ENCODE measurements around the gene C11orf98.
"Not testable (repeated sequence)": the region's sequence is repeated elsewhere in the genome, so short reads cannot be mapped to it uniquely, and the experiment has no call there.

The C11orf98 gene

GRCh38 chr11:62665075-62665598 is at the start of gene C11orf98, which contains the start of gene CSKMT:
TSS of gene C11orf98 (minus strand) at chr11:62665210. CDS start at chr11:62665169, 41 bp downstream.
TSS of gene CSKMT (plus strand) at chr11:62665312. CDS start at chr11:62665880, 568 bp downstream.
- peak; percentile 93 to 94 for DNase-seq (ENCODE audit: low read depth in 1 of 2, low spot score in 1 of 2)

- no peak for DNase-seq (ENCODE audit: low read depth in 1 of 2, low spot score in 1 of 2)
Observed at GRCh38 chr11:62713343-62713742, 48.3 kb upstream of the C11orf98 start.

GRCh38 chr11:62712861-62713260 is 47.9 kb upstream of the C11orf98 start:
- DNase-seq (ENCODE audit: low read depth in 1 of 2, low spot score in 1 of 2), result no peak

- DNase-seq (ENCODE audit: low read depth in 1 of 2, low spot score in 1 of 2), result no peak
Observed at GRCh38 chr11:62712276-62712812, 47.3 kb upstream of the C11orf98 start.

- DNase-seq (ENCODE audit: low read depth in 1 of 2, low spot score in 1 of 2), result peak in 1 of 2 donors; percentile 10
Observed at GRCh38 chr11:62710001-62710345, 45.0 kb upstream of the C11orf98 start.

GRCh38 chr11:62709247-62710000 is 44.4 kb upstream of the C11orf98 start:
- peak; percentile 85 to 93 for DNase-seq (ENCODE audit: low read depth in 1 of 2, low spot score in 1 of 2)

- DNase-seq (ENCODE audit: low read depth in 1 of 2, low spot score in 1 of 2), result peak in 1 of 2 donors; percentile 25
Observed at GRCh38 chr11:62708793-62709192, 43.8 kb upstream of the C11orf98 start.

- no peak for DNase-seq (ENCODE audit: low read depth in 1 of 2, low spot score in 1 of 2)
Observed at GRCh38 chr11:62708392-62708791, 43.4 kb upstream of the C11orf98 start.

GRCh38 chr11:62707277-62707861 is 42.4 kb upstream of the C11orf98 start, which contains the start of the genes BSCL2 and GNG3:
TSS of gene BSCL2 (minus strand) at chr11:62707424. CDS start at chr11:62707195, 229 bp downstream.
TSS of gene GNG3 (plus strand) at chr11:62707676. CDS start at chr11:62708296, 620 bp downstream.
- no peak for DNase-seq (ENCODE audit: low read depth in 1 of 2, low spot score in 1 of 2)

GRCh38 chr11:62706850-62707247 is 41.8 kb upstream of the C11orf98 start:
- no peak for DNase-seq (ENCODE audit: low read depth in 1 of 2, low spot score in 1 of 2)

GRCh38 chr11:62705880-62706849 is 41.2 kb upstream of the C11orf98 start:
- peak; percentile 92 to 93 for DNase-seq (ENCODE audit: low read depth in 1 of 2, low spot score in 1 of 2)

GRCh38 chr11:62705413-62705812 is 40.4 kb upstream of the C11orf98 start:
- DNase-seq (ENCODE audit: low read depth in 1 of 2, low spot score in 1 of 2), result no peak

GRCh38 chr11:62703921-62704320 is 38.9 kb upstream of the C11orf98 start:
- not testable (repeated sequence) for DNase-seq (ENCODE audit: low read depth in 1 of 2, low spot score in 1 of 2)

GRCh38 chr11:62702246-62702645 is 37.2 kb upstream of the C11orf98 start:
- DNase-seq (ENCODE audit: low read depth in 1 of 2, low spot score in 1 of 2), result no peak

- DNase-seq (ENCODE audit: low read depth in 1 of 2, low spot score in 1 of 2), result peak; percentile 45 to 52
Observed at GRCh38 chr11:62694455-62695167, 29.6 kb upstream of the C11orf98 start.

GRCh38 chr11:62693624-62694023 is 28.6 kb upstream of the C11orf98 start:
- not testable (repeated sequence) for DNase-seq (ENCODE audit: low read depth in 1 of 2, low spot score in 1 of 2)

- no peak for DNase-seq (ENCODE audit: low read depth in 1 of 2, low spot score in 1 of 2)
Observed at GRCh38 chr11:62689421-62690183, 24.6 kb upstream of the C11orf98 start, which contains the start of gene LRRN4CL. TSS of gene LRRN4CL (minus strand) at chr11:62689530. CDS start at chr11:62688508, 1,022 bp downstream.

GRCh38 chr11:62688491-62688890 is 23.5 kb upstream of the C11orf98 start:
- no peak for DNase-seq (ENCODE audit: low read depth in 1 of 2, low spot score in 1 of 2)
